Kidney (tissue), 14 donors: Measurements from ENCODE around the gene KLHL22. TPM values are rescaled to one million over a fixed set of nuclear protein-coding genes. Genes with fewer than 3 reads are reported as not detected.

Experiments
- DNase-seq, 5 donors: peaks; one replicate each; pipeline ENCODE4 v3.0.0-alpha.2; 2013 to 2020
- FAIRE-seq: peaks from 2 replicates; lab custom pipeline; 2012; peaks lifted over from hg19 to GRCh38; lab: Jason Lieb, UNC
- H3K27ac ChIP-seq, 2 donors: one replicate each; pipeline ENCODE4 v1.7.0; 2013; ENCODE audit warnings: low read depth in 2 of 2, low read length in 2 of 2, inconsistent platforms in 1 of 2
- H3K27me3 ChIP-seq: one replicate; pipeline ENCODE4 v1.7.1; 2013; ENCODE audit warnings: low read length, inconsistent platforms; ENCODE audit not compliant: control insufficient read depth, insufficient read depth
- H3K36me3 ChIP-seq, 3 donors: one replicate each; pipeline versions ENCODE4 v1.7.0 to v1.7.1; 2013; ENCODE audit warnings: low read length in 3 of 3, control low read depth in 1 of 3, inconsistent platforms in 1 of 3; ENCODE audit not compliant: insufficient read depth in 3 of 3, control insufficient read depth in 2 of 3
- H3K4me1 ChIP-seq, 3 donors: one replicate each; pipeline versions ENCODE4 v1.7.0 to v1.7.1; 2013; ENCODE audit warnings: low read length in 3 of 3, inconsistent platforms in 1 of 3, low read depth in 1 of 3; ENCODE audit not compliant: control insufficient read depth in 2 of 3, insufficient read depth in 2 of 3
- H3K4me3 ChIP-seq, 3 donors: one replicate each; pipeline versions ENCODE4 v1.7.0 to v1.8.1; 2013; ENCODE audit warnings: low read length in 3 of 3, control low read depth in 1 of 3, inconsistent platforms in 1 of 3
- H3K9ac ChIP-seq, 3 donors: one replicate each; pipeline versions ENCODE4 v1.7.0 to v1.7.1; 2013; ENCODE audit warnings: low read length in 3 of 3, control low read depth in 1 of 3, inconsistent platforms in 1 of 3
- H3K9me3 ChIP-seq, 3 donors: one replicate each; pipeline versions ENCODE4 v1.7.0 to v1.7.1; 2013; ENCODE audit warnings: low read length in 3 of 3, control low read depth in 1 of 3, inconsistent platforms in 1 of 3; ENCODE audit not compliant: control insufficient read depth in 2 of 3, insufficient read depth in 1 of 3
- CTCF ChIP-seq: IDR thresholded peaks from 3 replicates; pipeline ENCODE4 v1.5.1; 2012; ENCODE audit warnings: mild to moderate bottlenecking, moderate library complexity, borderline replicate concordance; ENCODE audit not compliant: insufficient read depth; ENCODE audit errors: extremely low read depth
- intact Hi-C: fragments of 100-400 bp; cut with DNase I; formaldehyde crosslinking; loops from one replicate; pipeline ENCODE4 v1.11.1; 2022
- polyA plus RNA-seq: library from polyadenylated mRNA; stranded (reverse); fragments of 350-450 nt; fragmentation: Illumina TruSeq; extraction: RNeasy Lipid Tissue Mini Kit (QIAGEN cat#74804); gene quantifications from one replicate; pipeline ENCODE4 v1.2.3, GENCODE V29; 2014; ENCODE audit warnings: low read depth, low replicate concordance; ENCODE audit not compliant: insufficient read depth
- total RNA-seq: library from RNA; stranded (reverse); fragmentation: NEBNext Ultra II Directional; extraction: Animal tissue kit (Norgen Biotek cat#: 25700); gene quantifications from one replicate; pipeline ENCODE4 v1.2.1, GENCODE V29; 2021
- donor health status: control.
- donor health status: control.
- donor health status: control.
- donor health status: control.
- donor health status: control.
- donor health status: DM: yes; HTN: yes; CAD: no.
- donor health status: Normal renal cell carcinoma (clear cell type).

The KLHL22 gene
- total and polyA plus RNA-seq, 2 donors from 2014 or later, result 22.4 to 24.3 TPM

- H3K36me3 ChIP-seq, result no peaks in the 10 kb centered on the region
- DNase-seq (peak in 1 of 5 donors; percentile 64), FAIRE-seq (no peak)
- intact Hi-C loops, result no loop called here
- H3K9me3 ChIP-seq, result no peaks in the 10 kb centered on the region
- no peak overlapping the region for H3K27ac ChIP-seq
- no peaks in the 10 kb centered on the region for H3K27me3 ChIP-seq
- H3K4me3 ChIP-seq, result peak overlapping the region; percentile 28 to 81 (median 38)
- peaks cover 0 to 24% (median 0%) of the 10 kb centered on the region in 3 donors for H3K4me1 ChIP-seq
- TF ChIP-seq CTCF, result no peak
- peak overlapping the region in 1 of 3 donors; percentile 67 for H3K9ac ChIP-seq
Observed at GRCh38 chr22:20435436-20436306, 59.9 kb downstream of the KLHL22 start.

GRCh38 chr22:20434773-20435172, 60.8 kb downstream of the KLHL22 start:
- Histone ChIP-seq H3K27me3 (peaks cover 5% of the 10 kb centered on the region), H3K4me3 (no peak overlapping the region), H3K27ac (no peak overlapping the region), H3K9ac (no peak overlapping the region), H3K36me3 (no peaks in the 10 kb centered on the region), H3K9me3 (no peaks in the 10 kb centered on the region), H3K4me1 (peaks cover 0 to 26% (median 0%) of the 10 kb centered on the region in 3 donors)
- no peak for TF ChIP-seq CTCF
- FAIRE-seq (no peak), DNase-seq (peak in 1 of 5 donors; percentile 21)
- intact Hi-C loops, result no loop called here

GRCh38 chr22:20434264-20434751, 61.3 kb downstream of the KLHL22 start:
- H3K4me1 ChIP-seq, result peaks cover 0 to 26% (median 0%) of the 10 kb centered on the region in 3 donors
- no peak overlapping the region for H3K9ac ChIP-seq

More at GRCh38 chr22:20434264-20434751, 61.3 kb downstream of the KLHL22 start:
- H3K9me3 ChIP-seq, result no peaks in the 10 kb centered on the region
- DNase-seq (peak in 1 of 5 donors; percentile 48), FAIRE-seq (no peak)
- intact Hi-C loops, result no loop called here
- peaks cover 5% of the 10 kb centered on the region for H3K27me3 ChIP-seq
- H3K27ac ChIP-seq, result no peak overlapping the region
- TF ChIP-seq CTCF, result no peak
- H3K36me3 ChIP-seq, result no peaks in the 10 kb centered on the region
- no peak overlapping the region for H3K4me3 ChIP-seq
